H9 (cell line): ENCODE measurements around the gene AVEN. TPM values are rescaled to one million over a fixed set of nuclear protein-coding genes. Genes with fewer than 3 reads are reported as not detected.

Experiments used
- DNase-seq: peaks from one replicate; pipeline ENCODE4 v3.0.0-alpha.2; 2017
- H2AFZ ChIP-seq: one replicate; pipeline ENCODE4 v1.6.1; 2013; ENCODE audit warnings: mild to moderate bottlenecking, low read length, control low read depth, moderate library complexity
- H2AK5ac ChIP-seq: 2 replicates; pipeline ENCODE4 v1.6.1; 2013; ENCODE audit warnings: low read length, control low read depth, mixed read lengths; ENCODE audit not compliant: insufficient read length
- H2BK120ac ChIP-seq: one replicate; pipeline ENCODE4 v1.6.1; 2013; ENCODE audit warnings: low read depth, mild to moderate bottlenecking, low read length, control low read depth, inconsistent platforms; ENCODE audit not compliant: poor library complexity, severe bottlenecking
- H2BK12ac ChIP-seq: 2 replicates; pipeline ENCODE4 v1.6.1; 2013; ENCODE audit warnings: low read length, control low read depth, mixed read lengths, low read depth; ENCODE audit not compliant: insufficient read length
- H2BK15ac ChIP-seq: 2 replicates; pipeline ENCODE4 v1.6.1; 2013; ENCODE audit warnings: low read depth, low read length, control low read depth
- H2BK20ac ChIP-seq: one replicate; pipeline ENCODE4 v1.6.1; 2013; ENCODE audit warnings: low read depth, mild to moderate bottlenecking, low read length, control low read depth, inconsistent platforms; ENCODE audit not compliant: poor library complexity, severe bottlenecking
- H2BK5ac ChIP-seq: 2 replicates; pipeline ENCODE4 v1.6.1; 2013; ENCODE audit warnings: low read length, control low read depth, mixed read lengths; ENCODE audit not compliant: insufficient read length
- H3K14ac ChIP-seq: 2 replicates; pipeline ENCODE4 v1.6.1; 2013; ENCODE audit warnings: low read length, control low read depth; ENCODE audit not compliant: insufficient read depth
- H3K18ac ChIP-seq: 2 replicates; pipeline ENCODE4 v1.6.1; 2013; ENCODE audit warnings: low read depth, mild to moderate bottlenecking, mixed read lengths, low read length, control low read depth; ENCODE audit not compliant: insufficient read length
- H3K23ac ChIP-seq: 2 replicates; pipeline ENCODE4 v1.6.1; 2013; ENCODE audit warnings: low read length, control low read depth, mixed read lengths, low read depth; ENCODE audit not compliant: insufficient read length
- H3K23me2 ChIP-seq: 2 replicates; pipeline ENCODE4 v1.6.1; 2013; ENCODE audit warnings: low read depth, mild to moderate bottlenecking, mixed read lengths, low read length, control low read depth; ENCODE audit not compliant: insufficient read length, poor library complexity, severe bottlenecking
- H3K27ac ChIP-seq: 2 replicates; pipeline ENCODE4 v1.5.1; 2013; ENCODE audit warnings: low read length, control low read depth, mixed read lengths, low read depth; ENCODE audit not compliant: insufficient read length
- H3K27me3 ChIP-seq: 2 replicates; pipeline ENCODE4 v1.6.1; 2013; ENCODE audit warnings: low read length, control low read depth, inconsistent platforms; ENCODE audit not compliant: insufficient read depth
- H3K4ac ChIP-seq: 2 replicates; pipeline ENCODE4 v1.6.1; 2013; ENCODE audit warnings: low read depth, mild to moderate bottlenecking, control low read depth, inconsistent platforms, low read length, moderate library complexity
- H3K4me1 ChIP-seq: 2 replicates; pipeline ENCODE4 v1.6.1; 2013; ENCODE audit warnings: low read length, control low read depth, inconsistent platforms; ENCODE audit not compliant: insufficient read depth
- H3K4me2 ChIP-seq: 2 replicates; pipeline ENCODE4 v1.6.1; 2013; ENCODE audit warnings: low read length, control low read depth, mixed read lengths; ENCODE audit not compliant: insufficient read length, insufficient read depth
- H3K56ac ChIP-seq: 2 replicates; pipeline ENCODE4 v1.6.1; 2013; ENCODE audit warnings: low read depth, mild to moderate bottlenecking, mixed read lengths, low read length, control low read depth; ENCODE audit not compliant: insufficient read length
- H3K79me1 ChIP-seq: 2 replicates; pipeline ENCODE4 v1.6.1; 2013; ENCODE audit warnings: low read depth, mild to moderate bottlenecking, moderate library complexity, low read length, control low read depth, inconsistent platforms; ENCODE audit not compliant: insufficient read depth, poor library complexity, severe bottlenecking
- H3K79me2 ChIP-seq: 2 replicates; pipeline ENCODE4 v1.6.1; 2013; ENCODE audit warnings: low read length, control low read depth, inconsistent platforms; ENCODE audit not compliant: insufficient read depth
- H3K9ac ChIP-seq: 2 replicates; pipeline ENCODE4 v1.6.1; 2013; ENCODE audit warnings: low read length, control low read depth, mixed read lengths; ENCODE audit not compliant: insufficient read length; ENCODE audit errors: extremely low read depth
- H3K9me3 ChIP-seq: one replicate; pipeline ENCODE4 v1.6.1; 2013; ENCODE audit warnings: low read depth, low read length, inconsistent platforms; ENCODE audit not compliant: control insufficient read depth
- H3T11ph ChIP-seq: one replicate; pipeline ENCODE4 v1.6.1; 2013; ENCODE audit warnings: mild to moderate bottlenecking, low read length, control low read depth, inconsistent platforms
- H4K20me1 ChIP-seq: one replicate; pipeline ENCODE4 v1.6.1; 2013; ENCODE audit not compliant: control insufficient read depth, insufficient read length, insufficient read depth
- H4K5ac ChIP-seq: 2 replicates; pipeline ENCODE4 v1.6.1; 2013; ENCODE audit warnings: low read depth, mild to moderate bottlenecking, mixed read lengths, low read length, control low read depth; ENCODE audit not compliant: insufficient read length
- H4K8ac ChIP-seq: replicated peaks from 2 replicates; pipeline ENCODE4 v1.6.1; 2013; ENCODE audit warnings: low read length, control low read depth, mixed read lengths, low read depth; ENCODE audit not compliant: insufficient read length
- H4K91ac ChIP-seq: 2 replicates; pipeline ENCODE4 v1.6.1; 2013; ENCODE audit warnings: low read depth, mild to moderate bottlenecking, moderate library complexity, mixed read lengths, low read length, control low read depth; ENCODE audit not compliant: insufficient read length
- H3K27ac Mint-ChIP-seq, 3 experiments: 2 replicates in 2 of 3; 3 replicates in 1 of 3; pipeline ENCODE4 v1.8.0; 2020 to 2021; ENCODE audit warnings: mixed read lengths in 3 of 3, mild to moderate bottlenecking in 1 of 3, moderate library complexity in 1 of 3
- H3K27me3 Mint-ChIP-seq: 2 replicates; pipeline ENCODE4 v1.8.0; 2021; ENCODE audit warnings: low read depth, mild to moderate bottlenecking, moderate library complexity, mixed read lengths
- H3K36me3 Mint-ChIP-seq, 3 experiments: 2 replicates in 2 of 3; 3 replicates in 1 of 3; pipeline ENCODE4 v1.8.0; 2020 to 2021; ENCODE audit warnings: low read depth in 3 of 3, mixed read lengths in 3 of 3; ENCODE audit not compliant: insufficient read depth in 1 of 3
- H3K4me1 Mint-ChIP-seq, 2 experiments: 2 replicates each; pipeline ENCODE4 v1.8.0; 2020; ENCODE audit warnings: mixed read lengths in 2 of 2
- H3K4me3 Mint-ChIP-seq, 2 experiments: 2 replicates in 1 of 2; 3 replicates in 1 of 2; pipeline ENCODE4 v1.8.0; 2020 to 2021; ENCODE audit warnings: mild to moderate bottlenecking in 2 of 2, mixed read lengths in 2 of 2, moderate library complexity in 1 of 2
- H3K9me3 Mint-ChIP-seq, 2 experiments: 2 replicates in 1 of 2; 3 replicates in 1 of 2; pipeline ENCODE4 v1.8.0; 2020; ENCODE audit warnings: mild to moderate bottlenecking in 2 of 2, mixed read lengths in 2 of 2, moderate library complexity in 1 of 2
- WGBS: extraction: QIAGEN DNeasy Blood & Tissue Kit; methylation state at CpG from one replicate; pipeline ENCODE4 v1.1.7; 2013; ENCODE audit warnings: missing lambda C conversion rate, low lambda C conversion rate, mixed read lengths; ENCODE audit not compliant: insufficient read length; ENCODE audit errors: extremely low coverage; 5-methylcytosine and 5-hydroxymethylcytosine counted together
- total RNA-seq: library from RNA; stranded (reverse); gene quantifications from 2 replicates; pipeline ENCODE4 v1.2.1, GENCODE V29; 2021
- TF ChIP-seq, protein P1 (sequence below): fragments of 200-600 bp; sonication (generic); conservative IDR thresholded peaks from 3 replicates; pipeline ENCODE4 v1.8.0; 2021; ENCODE audit warnings: antibody characterized with exemption, mild to moderate bottlenecking

Gene AVEN
- total RNA-seq, 1 experiment from 2014 or later, result 16.1 TPM

DNA sequence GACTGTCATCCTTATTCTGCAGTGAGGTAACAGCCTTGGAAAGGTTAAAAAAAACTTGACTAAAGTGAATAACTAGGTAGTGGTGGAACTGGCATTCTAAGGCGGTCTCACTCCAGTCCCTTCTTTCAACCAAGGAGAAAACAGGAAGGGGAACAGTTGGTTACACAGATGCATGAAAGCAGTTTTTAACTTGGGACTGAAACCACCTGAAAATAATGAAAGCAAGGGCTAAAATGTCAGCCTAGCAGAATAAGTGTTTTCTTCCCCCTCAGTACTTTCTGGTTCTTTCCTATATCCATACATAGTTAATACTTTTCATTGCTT is 748 bp upstream of the AVEN start:
- H3K4me3 Mint-ChIP-seq, result peak overlapping the region; percentile 74 to 79
- Histone ChIP-seq H3K4ac (no peak overlapping the region), H3K9me3 (no peaks in the 10 kb centered on the region), H3K79me2 (no peaks in the 10 kb centered on the region), H4K8ac (no peak overlapping the region), H3K23me2 (no peaks in the 10 kb centered on the region), H4K91ac (no peak overlapping the region), H2BK15ac (no peak overlapping the region), H2BK12ac (no peak overlapping the region), H3K56ac (no peak overlapping the region), H3T11ph (no peak overlapping the region), H3K18ac (no peak overlapping the region), H3K9ac (no peak overlapping the region), H2AK5ac (no peak overlapping the region), H3K23ac (no peak overlapping the region), H3K27me3 (peaks cover 18% of the 10 kb centered on the region; the same call in 1 of the 2 replicates), H2BK20ac (no peak overlapping the region), H2BK5ac (no peak overlapping the region), H2BK120ac (no peak overlapping the region), H3K14ac (no peak overlapping the region), H3K4me1 (no peaks in the 10 kb centered on the region; the same call in 1 of the 2 replicates), H4K5ac (no peak overlapping the region), H2AFZ (no peak overlapping the region), H3K4me2 (peak overlapping the region; percentile 46), H3K27ac (no peak overlapping the region), H3K79me1 (no peaks in the 10 kb centered on the region), H4K20me1 (no peaks in the 10 kb centered on the region)
- H3K4me1 Mint-ChIP-seq, result peaks cover 8 to 10% of the 10 kb centered on the region in 2 experiments
- no peaks in the 10 kb centered on the region for H3K36me3 Mint-ChIP-seq
- H3K27me3 Mint-ChIP-seq, result peaks cover 28% of the 10 kb centered on the region
- no CpG with 5 or more reads among the region's 1 CpG for WGBS
- TF ChIP-seq, protein P1, sequence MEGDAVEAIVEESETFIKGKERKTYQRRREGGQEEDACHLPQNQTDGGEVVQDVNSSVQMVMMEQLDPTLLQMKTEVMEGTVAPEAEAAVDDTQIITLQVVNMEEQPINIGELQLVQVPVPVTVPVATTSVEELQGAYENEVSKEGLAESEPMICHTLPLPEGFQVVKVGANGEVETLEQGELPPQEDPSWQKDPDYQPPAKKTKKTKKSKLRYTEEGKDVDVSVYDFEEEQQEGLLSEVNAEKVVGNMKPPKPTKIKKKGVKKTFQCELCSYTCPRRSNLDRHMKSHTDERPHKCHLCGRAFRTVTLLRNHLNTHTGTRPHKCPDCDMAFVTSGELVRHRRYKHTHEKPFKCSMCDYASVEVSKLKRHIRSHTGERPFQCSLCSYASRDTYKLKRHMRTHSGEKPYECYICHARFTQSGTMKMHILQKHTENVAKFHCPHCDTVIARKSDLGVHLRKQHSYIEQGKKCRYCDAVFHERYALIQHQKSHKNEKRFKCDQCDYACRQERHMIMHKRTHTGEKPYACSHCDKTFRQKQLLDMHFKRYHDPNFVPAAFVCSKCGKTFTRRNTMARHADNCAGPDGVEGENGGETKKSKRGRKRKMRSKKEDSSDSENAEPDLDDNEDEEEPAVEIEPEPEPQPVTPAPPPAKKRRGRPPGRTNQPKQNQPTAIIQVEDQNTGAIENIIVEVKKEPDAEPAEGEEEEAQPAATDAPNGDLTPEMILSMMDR, result no peak
- no peak overlapping the region for H3K27ac Mint-ChIP-seq
- H3K9me3 Mint-ChIP-seq, result no peaks in the 10 kb centered on the region
- no peak for DNase-seq
